A549 (cell line): ENCODE results near the gene SYNCRIP. TPM values are rescaled to one million over a fixed set of nuclear protein-coding genes. Genes with fewer than 3 reads are reported as not detected.

Source experiments
- ATAC-seq, 2 experiments: fragments of 200-7000 bp in 1 of 2; fragments of >200 bp in 1 of 2; cut with Nextera tagmentation in 1 of 2; cut with Tn5 transposase in 1 of 2; 3 replicates each; pipeline versions ENCODE4 v1.8.0 to v1.9.1; 2018 to 2020; ENCODE audit warnings: mild to moderate bottlenecking in 1 of 2, moderate library complexity in 1 of 2
- CTCF ChIA-PET: fragments of 300-600 bp; sonication (Branson Sonifier 250); formaldehyde crosslinking; extraction: SDS; loops from one replicate; lab custom pipeline; 2021; ENCODE audit warnings: antibody characterized with exemption, inconsistent platforms; lab: Yijun Ruan, JAX
- POLR2A ChIA-PET: fragments of 350-600 bp; formaldehyde crosslinking; extraction: SDS; loops from one replicate; lab custom pipeline; 2021; ENCODE audit warnings: antibody characterized with exemption, inconsistent platforms; lab: Yijun Ruan, JAX
- DNase-seq, 2 experiments: peaks; one replicate each; pipeline versions ENCODE4 v3.0.0 to v3.0.0-alpha.2; 2011 to 2016; ENCODE audit warnings: low read depth in 1 of 2, low spot score in 1 of 2
- FAIRE-seq: peaks from 2 replicates; lab custom pipeline; 2011; peaks lifted over from hg19 to GRCh38; lab: Jason Lieb, UNC
- H3K27ac ChIP-seq, 2 experiments: fragments of >200 bp; sonication (Bioruptor Twin); formaldehyde crosslinking; 3 replicates each; pipeline ENCODE4 v1.5.1; 2016 to 2017
- H3K4me1 ChIP-seq: fragments of >200 bp; sonication (Bioruptor Twin); formaldehyde crosslinking; 3 replicates; pipeline ENCODE4 v1.6.1; 2016
- H3K4me2 ChIP-seq: fragments of >200 bp; sonication (Bioruptor Twin); formaldehyde crosslinking; 3 replicates; pipeline ENCODE4 v1.6.1; 2016
- H3K4me3 ChIP-seq: fragments of >200 bp; sonication (Bioruptor Twin); formaldehyde crosslinking; 3 replicates; pipeline ENCODE4 v1.5.1; 2016
- H3K9me3 ChIP-seq: fragments of >200 bp; sonication (Bioruptor Twin); formaldehyde crosslinking; 3 replicates; pipeline ENCODE4 v1.6.1; 2016
- BCL3 ChIP-seq: fragments of >200 bp; sonication (Bioruptor Twin); formaldehyde crosslinking; IDR thresholded peaks from 3 replicates; pipeline ENCODE4 v1.6.1; 2016
- CHD4 ChIP-seq: fragments of 200-600 bp; sonication (generic); IDR thresholded peaks from 2 replicates; pipeline ENCODE4 v1.6.1; 2016; ENCODE audit warnings: antibody characterized with exemption, mild to moderate bottlenecking, borderline replicate concordance
- EHMT2 ChIP-seq: fragments of 200-600 bp; sonication (generic); IDR thresholded peaks from 2 replicates; pipeline ENCODE4 v1.6.1; 2016; ENCODE audit warnings: antibody characterized with exemption, low read depth, mild to moderate bottlenecking, moderate library complexity
- EP300 ChIP-seq, 2 experiments: fragments of >200 bp; sonication (Bioruptor Twin); formaldehyde crosslinking; IDR thresholded peaks; 2 replicates in 1 of 2; 3 replicates in 1 of 2; pipeline ENCODE4 v1.6.1; 2016 to 2017
- GATA3 ChIP-seq: IDR thresholded peaks from 2 replicates; pipeline ENCODE4 v1.6.1; 2012; ENCODE audit warnings: borderline replicate concordance
- HMGXB4 ChIP-seq: fragments of 250-450 bp; sonication (Bioruptor Pico); IDR thresholded peaks from 2 replicates; pipeline ENCODE4 v1.5.0; 2021; ENCODE audit warnings: mild to moderate bottlenecking, moderate library complexity, borderline replicate concordance
- HOXB5 ChIP-seq: fragments of 250-450 bp; sonication (Bioruptor Pico); IDR thresholded peaks from 2 replicates; pipeline ENCODE4 v1.5.0; 2020; ENCODE audit warnings: mild to moderate bottlenecking, moderate library complexity
- JUN ChIP-seq, 2 experiments: fragments of >200 bp; sonication (Bioruptor Twin); formaldehyde crosslinking; IDR thresholded peaks; 2 replicates in 1 of 2; 3 replicates in 1 of 2; pipeline ENCODE4 v1.6.1; 2016 to 2017
- MAX ChIP-seq: IDR thresholded peaks from 2 replicates; pipeline ENCODE4 v1.6.1; 2012
- MYC ChIP-seq: IDR thresholded peaks from 2 replicates; pipeline ENCODE4 v1.6.1; 2012; ENCODE audit warnings: mild to moderate bottlenecking, inconsistent platforms, low read length, improper control_type of control experiment, borderline replicate concordance
- PBX3 ChIP-seq: IDR thresholded peaks from 2 replicates; pipeline ENCODE4 v1.6.1; 2012
- PHF8 ChIP-seq: fragments of 200-600 bp; sonication (generic); IDR thresholded peaks from 2 replicates; pipeline ENCODE4 v1.6.1; 2016; ENCODE audit warnings: low read depth, mild to moderate bottlenecking, antibody characterized with exemption, moderate library complexity, borderline replicate concordance
- POLR2A ChIP-seq: IDR thresholded peaks from 2 replicates; pipeline ENCODE4 v1.6.1; 2012; ENCODE audit warnings: mild to moderate bottlenecking, low read length
- RAD21 ChIP-seq, 2 experiments: fragments of >200 bp in 1 of 2; sonication (Bioruptor Twin) in 1 of 2; formaldehyde crosslinking in 1 of 2; IDR thresholded peaks in 1 of 2; conservative IDR thresholded peaks in 1 of 2; 2 replicates in 1 of 2; 3 replicates in 1 of 2; pipeline ENCODE4 v1.6.1; 2012 to 2018; ENCODE audit warnings: inconsistent platforms in 1 of 2
- TFCP2L1 ChIP-seq: fragments of 250-450 bp; sonication (Bioruptor Pico); IDR thresholded peaks from 2 replicates; pipeline ENCODE4 v1.5.0; 2021; ENCODE audit warnings: mild to moderate bottlenecking
- ZC3H11A ChIP-seq: fragments of 450-650 bp; IDR thresholded peaks from 2 replicates; pipeline ENCODE4 v1.6.1; 2014; ENCODE audit warnings: antibody characterized with exemption, mild to moderate bottlenecking
- ZNF302 ChIP-seq: fragments of 250-450 bp; sonication (Bioruptor Pico); IDR thresholded peaks from 2 replicates; pipeline ENCODE4 v1.9.0; 2021; ENCODE audit warnings: inconsistent platforms, mild to moderate bottlenecking, moderate library complexity
- WGBS: methylation state at CpG from one replicate; pipeline ENCODE4 v1.1.6; 2017; ENCODE audit errors: missing lambda C conversion rate; 5-methylcytosine and 5-hydroxymethylcytosine counted together
- polyA minus RNA-seq: library from RNA; depleted of rRNA, polyadenylated mRNA; stranded (reverse); fragments of >200 nt; gene quantifications from 2 replicates; pipeline ENCODE4 v1.2.3, GENCODE V29; 2011; rRNA and poly(A)+ RNA removed
- polyA plus RNA-seq, 4 experiments: library from polyadenylated mRNA; depleted of rRNA in 3 of 4; stranded (reverse); fragments of >200 nt; fragmentation: RNase III in 1 of 4; extraction: RNeasy Plus Mini Kit Qiagen cat#74134 plus additional on column Dnase treatment in 1 of 4; gene quantifications; 2 replicates in 3 of 4; 3 replicates in 1 of 4; pipeline ENCODE4 v1.2.3, GENCODE V29; 2011 to 2017

Gene SYNCRIP
- polyA plus RNA-seq (2011; rRNA removed): 47.5 and 60.6 TPM in 2 replicates
- polyA plus RNA-seq (2012; cell fraction: cytosol; rRNA removed): 14.7 and 15.2 TPM in 2 replicates
- polyA plus RNA-seq (2012; cell fraction: nucleus; rRNA removed): 8.4 and 18.8 TPM in 2 replicates
- polyA plus RNA-seq (2017; fragmentation: RNase III; extraction: RNeasy Plus Mini Kit Qiagen cat#74134 plus additional on column Dnase treatment): 100 to 108 TPM (median 102 TPM) in 3 replicates
- 14.1 and 18.4 TPM in 2 replicates for polyA minus RNA-seq

GRCh38 chr6:85642774-85643536 lies at the start of gene SYNCRIP:
TSS of gene SYNCRIP (minus strand) at chr6:85642886. CDS start at chr6:85641439, 1,447 bp downstream.
- peak; percentile 76 to 85 for ATAC-seq
- Histone ChIP-seq H3K4me3 (peak within 1 kb of the TSS; percentile 79), H3K27ac (peak within 1 kb of the TSS; percentile 99 to 100), H3K4me1 (peaks cover 30% of the 10 kb centered on the region; the same call in 2 of the 3 replicates), H3K4me2 (peak within 1 kb of the TSS; percentile 79), H3K9me3 (no peaks in the 10 kb centered on the region)
- WGBS: 1% methylated on average over 27 of the region's 76 CpGs
- FAIRE-seq: no peak
- peak; percentile 51 to 97 for DNase-seq
- ChIA-PET POLR2A (interaction anchor here (0.6 to 9.5 kb wide), 18 partner anchors 9 to 519 kb away, joined by 3 to 378 read pairs (median 6); partner anchors contain the start of genes NT5E and SNX14), CTCF (interaction anchor here (0.5 to 0.6 kb wide), 2 partner anchors 29 to 288 kb away, joined by 3 read pairs; no protein-coding TSS in a partner anchor)
- TF ChIP-seq EHMT2: no peak
- TF ChIP-seq HMGXB4 (CRISPR knock-in tag): no peak
- TF ChIP-seq MAX: peak; percentile 24; the same call in 1 of the 2 replicates
- TF ChIP-seq TFCP2L1 (CRISPR knock-in tag): peak; percentile 61; the same call in 1 of the 2 replicates
- TF ChIP-seq CHD4: no peak
- no peak for TF ChIP-seq ZC3H11A
- 0 out of 2 replicates have a peak, but pooled peaks have one; percentile 48 for TF ChIP-seq MYC
- TF ChIP-seq PBX3: peak; percentile 62; the same call in 1 of the 2 replicates
- TF ChIP-seq HOXB5 (CRISPR knock-in tag): no peak
- TF ChIP-seq EP300 (IDR thresholded peaks at IDR 0.05): no peak
- TF ChIP-seq BCL3: peak; percentile 37; the same call in 2 of the 3 replicates
- peak; percentile 34 for TF ChIP-seq PHF8
- TF ChIP-seq POLR2A: peak; percentile 66
- peak in 1 of 2 experiments; percentile 69; a peak in 3 of 5 replicates for TF ChIP-seq JUN (IDR thresholded peaks at IDR 0.05)
- no peak for TF ChIP-seq ZNF302 (CRISPR knock-in tag)
- 0 out of 5 replicates have a peak, but pooled peaks of 1 of the 2 experiments have one; percentile 16 for TF ChIP-seq RAD21 (conservative IDR thresholded peaks at IDR 0.05 in 1 of 2, IDR thresholded peaks at IDR 0.05 in 1 of 2)

- WGBS: 94% methylated on average over 1 of the region's 1 CpG
- ChIA-PET POLR2A (no interaction called here), CTCF (no interaction called here)
- Histone ChIP-seq H3K4me2 (no peak overlapping the region), H3K27ac (no peak overlapping the region), H3K4me1 (no peaks in the 10 kb centered on the region), H3K9me3 (no peaks in the 10 kb centered on the region), H3K4me3 (no peak overlapping the region)
- no peak for FAIRE-seq
- TF ChIP-seq BCL3 (no peak), GATA3 (no peak)
- ATAC-seq: no peak
- DNase-seq: no peak
Observed at GRCh38 chr6:85691478-85691877, 48.8 kb upstream of the SYNCRIP start.
